Liver (tissue), 9 donors: ENCODE measurements around the gene UBE3B. TPM values are rescaled to one million over a fixed set of nuclear protein-coding genes. Genes with fewer than 3 reads are reported as not detected.

Experiments
- DNase-seq: peaks from one replicate; pipeline ENCODE4 v3.0.0-alpha.2; 2017; ENCODE audit warnings: low spot score
- H3K27ac ChIP-seq, 2 donors: one replicate each; pipeline ENCODE4 v1.7.0; 2013; ENCODE audit warnings: inconsistent platforms in 2 of 2, low read length in 2 of 2, control low read depth in 1 of 2, low read depth in 1 of 2, mild to moderate bottlenecking in 1 of 2
- H3K27me3 ChIP-seq, 4 donors: one replicate each; pipeline versions ENCODE4 v1.6.1 to v1.7.0; 2013; ENCODE audit warnings: low read length in 3 of 4, inconsistent platforms in 1 of 4, mild to moderate bottlenecking in 1 of 4, moderate library complexity in 1 of 4; ENCODE audit not compliant: control insufficient read depth in 4 of 4, insufficient read depth in 4 of 4
- H3K36me3 ChIP-seq, 4 donors: one replicate each; pipeline versions ENCODE4 v1.6.1 to v1.7.0; 2013; ENCODE audit warnings: low read length in 3 of 4, mild to moderate bottlenecking in 3 of 4, low read depth in 1 of 4, moderate library complexity in 1 of 4; ENCODE audit not compliant: control insufficient read depth in 4 of 4, insufficient read depth in 3 of 4
- H3K4me1 ChIP-seq, 4 donors: one replicate each; pipeline versions ENCODE4 v1.6.1 to v1.7.0; 2013; ENCODE audit warnings: low read length in 3 of 4, mild to moderate bottlenecking in 3 of 4, moderate library complexity in 1 of 4; ENCODE audit not compliant: control insufficient read depth in 4 of 4, insufficient read depth in 4 of 4
- H3K4me3 ChIP-seq, 3 donors: one replicate each; pipeline versions ENCODE4 v1.6.1 to v1.7.0; 2013; ENCODE audit warnings: low read length in 3 of 3, control low read depth in 1 of 3, low read depth in 1 of 3, mild to moderate bottlenecking in 1 of 3
- H3K9ac ChIP-seq, 2 donors: one replicate each; pipeline ENCODE4 v1.7.0; 2013; ENCODE audit warnings: low read length in 2 of 2, mild to moderate bottlenecking in 2 of 2, moderate library complexity in 2 of 2, control low read depth in 1 of 2, low read depth in 1 of 2
- H3K9me3 ChIP-seq, 4 donors: one replicate each; pipeline versions ENCODE4 v1.6.1 to v1.7.0; 2013; ENCODE audit warnings: low read length in 3 of 4; ENCODE audit not compliant: control insufficient read depth in 4 of 4
- EGR1 ChIP-seq, 2 donors: IDR thresholded peaks; 2 replicates each; pipeline ENCODE4 v1.6.1; 2016 to 2018; ENCODE audit warnings: antibody characterized with exemption in 2 of 2, low read depth in 2 of 2
- FOXA1 ChIP-seq: IDR thresholded peaks from 2 replicates; pipeline ENCODE4 v1.6.1; 2016; ENCODE audit warnings: antibody characterized with exemption
- FOXA2 ChIP-seq: IDR thresholded peaks from 2 replicates; pipeline ENCODE4 v1.6.1; 2016; ENCODE audit warnings: antibody characterized with exemption
- GABPA ChIP-seq, 2 donors: IDR thresholded peaks in 1 of 2; conservative IDR thresholded peaks in 1 of 2; 2 replicates each; pipeline ENCODE4 v1.6.1; 2016; ENCODE audit warnings: antibody characterized with exemption in 2 of 2, mild to moderate bottlenecking in 1 of 2, moderate library complexity in 1 of 2
- HNF4A ChIP-seq, 2 donors: conservative IDR thresholded peaks; 2 replicates each; pipeline ENCODE4 v1.6.1; 2016; ENCODE audit warnings: antibody characterized with exemption in 2 of 2, mild to moderate bottlenecking in 2 of 2
- HNF4G ChIP-seq: IDR thresholded peaks from 2 replicates; pipeline ENCODE4 v1.6.1; 2016; ENCODE audit warnings: antibody characterized with exemption
- JUND ChIP-seq, 2 donors: IDR thresholded peaks; 2 replicates each; pipeline ENCODE4 v1.6.1; 2016; ENCODE audit warnings: antibody characterized with exemption in 2 of 2
- NR2F2 ChIP-seq: IDR thresholded peaks from 2 replicates; pipeline ENCODE4 v1.6.1; 2016; ENCODE audit warnings: antibody characterized with exemption
- RAD21 ChIP-seq, 2 donors: IDR thresholded peaks; 2 replicates each; pipeline ENCODE4 v1.6.1; 2016; ENCODE audit warnings: antibody characterized with exemption in 2 of 2, mild to moderate bottlenecking in 2 of 2
- RXRA ChIP-seq, 2 donors: IDR thresholded peaks; 2 replicates each; pipeline ENCODE4 v1.6.1; 2017 to 2018; ENCODE audit warnings: antibody characterized with exemption in 2 of 2, mild to moderate bottlenecking in 1 of 2
- SP1 ChIP-seq: IDR thresholded peaks from 2 replicates; pipeline ENCODE4 v1.6.1; 2018; ENCODE audit warnings: antibody characterized with exemption, mild to moderate bottlenecking
- TAF1 ChIP-seq: conservative IDR thresholded peaks from 2 replicates; pipeline ENCODE4 v1.6.1; 2016; ENCODE audit warnings: antibody characterized with exemption, mild to moderate bottlenecking
- YY1 ChIP-seq: IDR thresholded peaks from 2 replicates; pipeline ENCODE4 v1.6.1; 2016; ENCODE audit warnings: antibody characterized with exemption, mild to moderate bottlenecking
- WGBS: extraction: QIAGEN DNeasy Blood & Tissue Kit; methylation state at CpG from one replicate; pipeline ENCODE4 v1.1.7; 2013; 5-methylcytosine and 5-hydroxymethylcytosine counted together
- polyA plus RNA-seq, 2 donors: library from polyadenylated mRNA; stranded (reverse) in 1 of 2; unstranded in 1 of 2; fragments of 200-250 nt in 1 of 2; fragments of >200 nt in 1 of 2; fragmentation: Nextera tagmentation in 1 of 2; extraction: Ambion mirVana in 1 of 2; gene quantifications; one replicate each; pipeline versions ENCODE4 v1.2.1 to v1.2.3, GENCODE V29; 2013 to 2015
- total RNA-seq, 2 donors: library from RNA; depleted of rRNA; stranded (reverse); fragments of >200 nt; gene quantifications; one replicate each; pipeline ENCODE4 v1.2.3, GENCODE V29; 2014
- TF ChIP-seq, protein P1 (sequence below): IDR thresholded peaks from 2 replicates; pipeline ENCODE4 v1.6.1; 2016; ENCODE audit warnings: antibody characterized with exemption
- TF ChIP-seq, protein P2 (sequence below): IDR thresholded peaks from 2 replicates; pipeline ENCODE4 v1.6.1; 2016; ENCODE audit warnings: antibody characterized with exemption
- TF ChIP-seq, protein P3 (sequence below): IDR thresholded peaks from 2 replicates; pipeline ENCODE4 v1.6.1; 2016; ENCODE audit warnings: antibody characterized with exemption
- TF ChIP-seq, protein P4 (sequence below): IDR thresholded peaks from 2 replicates; pipeline ENCODE4 v1.6.1; 2016; ENCODE audit warnings: antibody characterized with exemption, mild to moderate bottlenecking
- TF ChIP-seq, protein P5 (sequence below): fragments of 150-350 bp; IDR thresholded peaks from 2 replicates; pipeline ENCODE4 v1.5.1; 2017; ENCODE audit warnings: improper control_type of control experiment, low read depth, low read length; ENCODE audit not compliant: missing input control
- donor health status: healthy.
- donor health status: healthy.
- donor health status: healthy.
- donor health status: healthy.
- donor health status: healthy.

Gene UBE3B
- total and polyA plus RNA-seq, 4 donors, result 9.3 to 43.4 (median 24.1) TPM

DNA sequence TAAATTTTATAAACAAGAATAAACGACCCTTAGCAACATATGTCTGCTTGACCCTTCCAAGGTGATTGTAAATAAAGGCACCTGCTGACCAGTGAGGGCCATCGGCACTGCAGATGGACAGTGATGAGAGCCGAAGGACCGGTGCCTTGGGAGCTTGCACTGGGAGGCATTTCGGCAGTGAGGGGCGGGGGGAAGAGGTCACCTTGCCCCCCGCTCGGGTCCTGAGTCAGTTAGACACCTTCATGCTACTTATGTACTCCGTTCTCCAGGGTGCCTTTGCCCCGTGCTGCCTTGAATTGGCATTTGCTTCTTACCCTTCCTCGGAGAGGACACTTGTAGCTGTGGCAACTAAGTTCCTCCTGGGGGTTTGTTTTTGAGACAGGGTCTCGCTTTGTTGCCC is 72.8 kb downstream of the UBE3B start:
- Histone ChIP-seq H3K4me3 (no peak overlapping the region), H3K27ac (no peak overlapping the region), H3K4me1 (peaks cover 0 to 22% (median 15%) of the 10 kb centered on the region in 4 donors), H3K27me3 (peaks cover 0 to 4% (median 0%) of the 10 kb centered on the region in 4 donors), H3K9me3 (no peaks in the 10 kb centered on the region), H3K9ac (no peak overlapping the region), H3K36me3 (no peaks in the 10 kb centered on the region)
- TF ChIP-seq, protein P1, sequence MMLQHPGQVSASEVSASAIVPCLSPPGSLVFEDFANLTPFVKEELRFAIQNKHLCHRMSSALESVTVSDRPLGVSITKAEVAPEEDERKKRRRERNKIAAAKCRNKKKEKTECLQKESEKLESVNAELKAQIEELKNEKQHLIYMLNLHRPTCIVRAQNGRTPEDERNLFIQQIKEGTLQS, result no peak
- TF ChIP-seq YY1 (no peak), HNF4A (conservative IDR thresholded peaks at IDR 0.05) (no peak), JUND (IDR thresholded peaks at IDR 0.05) (no peak), RXRA (IDR thresholded peaks at IDR 0.05) (no peak), EGR1 (IDR thresholded peaks at IDR 0.05; ENCODE audit: low read depth in 2 of 2) (no peak), FOXA2 (no peak), HNF4G (no peak), FOXA1 (no peak), RAD21 (IDR thresholded peaks at IDR 0.05) (no peak), TAF1 (no peak), NR2F2 (no peak), GABPA (IDR thresholded peaks at IDR 0.05 in 1 of 2, conservative IDR thresholded peaks at IDR 0.05 in 1 of 2) (no peak), SP1 (no peak)
- TF ChIP-seq, protein P2, sequence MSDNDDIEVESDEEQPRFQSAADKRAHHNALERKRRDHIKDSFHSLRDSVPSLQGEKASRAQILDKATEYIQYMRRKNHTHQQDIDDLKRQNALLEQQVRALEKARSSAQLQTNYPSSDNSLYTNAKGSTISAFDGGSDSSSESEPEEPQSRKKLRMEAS, result no peak
- TF ChIP-seq, protein P3, sequence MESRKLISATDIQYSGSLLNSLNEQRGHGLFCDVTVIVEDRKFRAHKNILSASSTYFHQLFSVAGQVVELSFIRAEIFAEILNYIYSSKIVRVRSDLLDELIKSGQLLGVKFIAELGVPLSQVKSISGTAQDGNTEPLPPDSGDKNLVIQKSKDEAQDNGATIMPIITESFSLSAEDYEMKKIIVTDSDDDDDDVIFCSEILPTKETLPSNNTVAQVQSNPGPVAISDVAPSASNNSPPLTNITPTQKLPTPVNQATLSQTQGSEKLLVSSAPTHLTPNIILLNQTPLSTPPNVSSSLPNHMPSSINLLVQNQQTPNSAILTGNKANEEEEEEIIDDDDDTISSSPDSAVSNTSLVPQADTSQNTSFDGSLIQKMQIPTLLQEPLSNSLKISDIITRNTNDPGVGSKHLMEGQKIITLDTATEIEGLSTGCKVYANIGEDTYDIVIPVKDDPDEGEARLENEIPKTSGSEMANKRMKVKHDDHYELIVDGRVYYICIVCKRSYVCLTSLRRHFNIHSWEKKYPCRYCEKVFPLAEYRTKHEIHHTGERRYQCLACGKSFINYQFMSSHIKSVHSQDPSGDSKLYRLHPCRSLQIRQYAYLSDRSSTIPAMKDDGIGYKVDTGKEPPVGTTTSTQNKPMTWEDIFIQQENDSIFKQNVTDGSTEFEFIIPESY, result no peak
- TF ChIP-seq, protein P4, sequence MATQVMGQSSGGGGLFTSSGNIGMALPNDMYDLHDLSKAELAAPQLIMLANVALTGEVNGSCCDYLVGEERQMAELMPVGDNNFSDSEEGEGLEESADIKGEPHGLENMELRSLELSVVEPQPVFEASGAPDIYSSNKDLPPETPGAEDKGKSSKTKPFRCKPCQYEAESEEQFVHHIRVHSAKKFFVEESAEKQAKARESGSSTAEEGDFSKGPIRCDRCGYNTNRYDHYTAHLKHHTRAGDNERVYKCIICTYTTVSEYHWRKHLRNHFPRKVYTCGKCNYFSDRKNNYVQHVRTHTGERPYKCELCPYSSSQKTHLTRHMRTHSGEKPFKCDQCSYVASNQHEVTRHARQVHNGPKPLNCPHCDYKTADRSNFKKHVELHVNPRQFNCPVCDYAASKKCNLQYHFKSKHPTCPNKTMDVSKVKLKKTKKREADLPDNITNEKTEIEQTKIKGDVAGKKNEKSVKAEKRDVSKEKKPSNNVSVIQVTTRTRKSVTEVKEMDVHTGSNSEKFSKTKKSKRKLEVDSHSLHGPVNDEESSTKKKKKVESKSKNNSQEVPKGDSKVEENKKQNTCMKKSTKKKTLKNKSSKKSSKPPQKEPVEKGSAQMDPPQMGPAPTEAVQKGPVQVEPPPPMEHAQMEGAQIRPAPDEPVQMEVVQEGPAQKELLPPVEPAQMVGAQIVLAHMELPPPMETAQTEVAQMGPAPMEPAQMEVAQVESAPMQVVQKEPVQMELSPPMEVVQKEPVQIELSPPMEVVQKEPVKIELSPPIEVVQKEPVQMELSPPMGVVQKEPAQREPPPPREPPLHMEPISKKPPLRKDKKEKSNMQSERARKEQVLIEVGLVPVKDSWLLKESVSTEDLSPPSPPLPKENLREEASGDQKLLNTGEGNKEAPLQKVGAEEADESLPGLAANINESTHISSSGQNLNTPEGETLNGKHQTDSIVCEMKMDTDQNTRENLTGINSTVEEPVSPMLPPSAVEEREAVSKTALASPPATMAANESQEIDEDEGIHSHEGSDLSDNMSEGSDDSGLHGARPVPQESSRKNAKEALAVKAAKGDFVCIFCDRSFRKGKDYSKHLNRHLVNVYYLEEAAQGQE, result no peak
- TF ChIP-seq, protein P5, sequence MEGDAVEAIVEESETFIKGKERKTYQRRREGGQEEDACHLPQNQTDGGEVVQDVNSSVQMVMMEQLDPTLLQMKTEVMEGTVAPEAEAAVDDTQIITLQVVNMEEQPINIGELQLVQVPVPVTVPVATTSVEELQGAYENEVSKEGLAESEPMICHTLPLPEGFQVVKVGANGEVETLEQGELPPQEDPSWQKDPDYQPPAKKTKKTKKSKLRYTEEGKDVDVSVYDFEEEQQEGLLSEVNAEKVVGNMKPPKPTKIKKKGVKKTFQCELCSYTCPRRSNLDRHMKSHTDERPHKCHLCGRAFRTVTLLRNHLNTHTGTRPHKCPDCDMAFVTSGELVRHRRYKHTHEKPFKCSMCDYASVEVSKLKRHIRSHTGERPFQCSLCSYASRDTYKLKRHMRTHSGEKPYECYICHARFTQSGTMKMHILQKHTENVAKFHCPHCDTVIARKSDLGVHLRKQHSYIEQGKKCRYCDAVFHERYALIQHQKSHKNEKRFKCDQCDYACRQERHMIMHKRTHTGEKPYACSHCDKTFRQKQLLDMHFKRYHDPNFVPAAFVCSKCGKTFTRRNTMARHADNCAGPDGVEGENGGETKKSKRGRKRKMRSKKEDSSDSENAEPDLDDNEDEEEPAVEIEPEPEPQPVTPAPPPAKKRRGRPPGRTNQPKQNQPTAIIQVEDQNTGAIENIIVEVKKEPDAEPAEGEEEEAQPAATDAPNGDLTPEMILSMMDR, result no peak
- WGBS, result 79% methylated on average over 12 of the region's 12 CpGs
- no peak for DNase-seq
